DND-41 (cell line): ENCODE data around the gene HEMK1.

Source experiments
- ATAC-seq: fragments of 200-7000 bp; cut with Tn5 transposase; 3 replicates; pipeline ENCODE4 v1.9.1; 2021; ENCODE audit warnings: low read depth; ENCODE audit not compliant: insufficient read depth
- DNase-seq: peaks from one replicate; pipeline ENCODE4 v3.0.0-alpha.2; 2020
- H2AFZ ChIP-seq: 2 replicates; pipeline ENCODE4 v1.6.0; 2012; ENCODE audit warnings: low read depth, low read length
- H3K27ac ChIP-seq: 2 replicates; pipeline ENCODE4 v1.5.1; 2012; ENCODE audit warnings: low read length, inconsistent platforms
- H3K27me3 ChIP-seq: fragments of 200-600 bp; sonication (generic); 2 replicates; pipeline ENCODE4 v1.6.0; 2012; ENCODE audit warnings: low read length, mild to moderate bottlenecking, inconsistent platforms; ENCODE audit not compliant: insufficient read depth, poor library complexity
- H3K36me3 ChIP-seq: 2 replicates; pipeline ENCODE4 v1.5.1; 2012; ENCODE audit warnings: low read length, inconsistent platforms; ENCODE audit not compliant: insufficient read depth
- H3K4me1 ChIP-seq: 2 replicates; pipeline ENCODE4 v1.5.1; 2012; ENCODE audit warnings: mild to moderate bottlenecking, low read length; ENCODE audit not compliant: insufficient read depth
- H3K4me2 ChIP-seq: 2 replicates; pipeline ENCODE4 v1.6.0; 2012; ENCODE audit warnings: mild to moderate bottlenecking, moderate library complexity, low read length, inconsistent platforms; ENCODE audit not compliant: insufficient read depth
- H3K4me3 ChIP-seq, 2 experiments: fragments of 200-600 bp in 1 of 2; shearing (Covaris generic) in 1 of 2; 2 replicates each; pipeline ENCODE4 v1.5.1; 2012 to 2016; ENCODE audit warnings: inconsistent platforms in 2 of 2, low read length in 2 of 2, mild to moderate bottlenecking in 2 of 2, low read depth in 1 of 2, moderate library complexity in 1 of 2
- H3K79me2 ChIP-seq: 2 replicates; pipeline ENCODE4 v1.6.0; 2012; ENCODE audit warnings: low read length, inconsistent platforms; ENCODE audit not compliant: insufficient read depth
- H3K9ac ChIP-seq: 2 replicates; pipeline ENCODE4 v1.6.0; 2012; ENCODE audit warnings: low read depth, mild to moderate bottlenecking, inconsistent platforms, low read length, moderate library complexity
- H3K9me3 ChIP-seq: 2 replicates; pipeline ENCODE4 v1.5.1; 2012; ENCODE audit warnings: low read length, moderate library complexity, mild to moderate bottlenecking, inconsistent platforms; ENCODE audit not compliant: insufficient read depth, severe bottlenecking
- H4K20me1 ChIP-seq: 2 replicates; pipeline ENCODE4 v1.6.0; 2012; ENCODE audit warnings: low read length; ENCODE audit not compliant: insufficient read depth
- EZH2 ChIP-seq: IDR thresholded peaks from 3 replicates; pipeline ENCODE4 v1.6.1; 2012; ENCODE audit warnings: borderline replicate concordance, low read depth, mild to moderate bottlenecking, moderate library complexity, low read length, inconsistent platforms; ENCODE audit not compliant: severe bottlenecking
- TF ChIP-seq, protein P1 (sequence below): IDR thresholded peaks from 2 replicates; pipeline ENCODE4 v1.5.1; 2012; ENCODE audit warnings: borderline replicate concordance, low read length, moderate library complexity, mild to moderate bottlenecking; ENCODE audit not compliant: poor library complexity, severe bottlenecking; ENCODE audit errors: extremely low read depth

Gene HEMK1, protein sequence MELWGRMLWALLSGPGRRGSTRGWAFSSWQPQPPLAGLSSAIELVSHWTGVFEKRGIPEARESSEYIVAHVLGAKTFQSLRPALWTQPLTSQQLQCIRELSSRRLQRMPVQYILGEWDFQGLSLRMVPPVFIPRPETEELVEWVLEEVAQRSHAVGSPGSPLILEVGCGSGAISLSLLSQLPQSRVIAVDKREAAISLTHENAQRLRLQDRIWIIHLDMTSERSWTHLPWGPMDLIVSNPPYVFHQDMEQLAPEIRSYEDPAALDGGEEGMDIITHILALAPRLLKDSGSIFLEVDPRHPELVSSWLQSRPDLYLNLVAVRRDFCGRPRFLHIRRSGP

DNA sequence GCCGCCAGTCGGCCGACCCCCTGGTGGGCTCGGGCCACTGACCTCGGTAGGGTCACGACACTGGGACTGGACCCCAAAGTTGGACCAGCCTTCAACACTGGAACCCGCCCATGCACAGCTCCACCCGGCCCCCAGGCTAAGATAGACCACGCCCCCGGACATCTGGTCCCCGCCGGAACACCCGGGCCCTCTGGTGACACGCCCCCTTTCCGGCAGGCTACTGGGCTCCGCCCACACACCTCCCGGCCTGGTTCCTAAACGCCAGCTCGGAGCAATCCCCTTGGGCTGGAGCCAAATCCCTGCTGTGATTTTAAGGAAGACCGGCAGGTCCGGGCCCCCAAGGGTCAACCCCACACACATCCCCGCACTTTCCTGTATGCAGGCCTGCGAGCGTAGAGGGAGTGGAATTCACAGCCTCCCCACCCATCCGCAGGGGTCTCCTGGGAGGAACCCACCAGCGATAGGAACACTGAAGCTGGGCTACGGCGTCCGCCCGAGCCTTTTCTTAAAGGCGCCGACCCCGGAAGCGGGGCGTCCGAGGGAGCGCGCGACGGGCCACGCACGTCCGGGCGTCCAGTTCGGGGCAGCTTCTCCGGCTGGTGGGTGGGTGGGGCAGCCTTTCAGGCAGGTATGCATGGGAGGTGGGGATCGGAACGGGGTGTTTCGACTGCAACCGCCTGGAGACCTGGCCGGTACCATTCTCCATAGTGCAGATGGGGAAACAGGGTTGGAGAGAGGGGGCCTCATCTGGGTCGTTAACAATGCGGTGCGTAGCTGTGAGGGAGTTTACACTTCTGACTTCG is at the start of gene HEMK1:
Gene HEMK1, plus strand, starts transcription at position 576 of the 803 bp plus-strand sequence. CDS start 1,583 bp downstream, outside the sequence.
- ATAC-seq (peak; percentile 44), DNase-seq (peak; percentile 97)
- peak within 1 kb of the TSS; percentile 90 for H3K4me2 ChIP-seq
- peaks cover 23% of the 10 kb centered on the region for H3K36me3 ChIP-seq
- H3K9me3 ChIP-seq = no peaks in the 10 kb centered on the region
- peak within 1 kb of the TSS; percentile 80 for H3K9ac ChIP-seq
- H2AFZ ChIP-seq = peak within 1 kb of the TSS; percentile 88
- H3K79me2 ChIP-seq = peaks cover 56% of the 10 kb centered on the region
- H3K4me3 ChIP-seq = peak within 1 kb of the TSS; percentile 75 to 92
- peak within 1 kb of the TSS; percentile 96 for H3K27ac ChIP-seq
- TF ChIP-seq, protein P1, sequence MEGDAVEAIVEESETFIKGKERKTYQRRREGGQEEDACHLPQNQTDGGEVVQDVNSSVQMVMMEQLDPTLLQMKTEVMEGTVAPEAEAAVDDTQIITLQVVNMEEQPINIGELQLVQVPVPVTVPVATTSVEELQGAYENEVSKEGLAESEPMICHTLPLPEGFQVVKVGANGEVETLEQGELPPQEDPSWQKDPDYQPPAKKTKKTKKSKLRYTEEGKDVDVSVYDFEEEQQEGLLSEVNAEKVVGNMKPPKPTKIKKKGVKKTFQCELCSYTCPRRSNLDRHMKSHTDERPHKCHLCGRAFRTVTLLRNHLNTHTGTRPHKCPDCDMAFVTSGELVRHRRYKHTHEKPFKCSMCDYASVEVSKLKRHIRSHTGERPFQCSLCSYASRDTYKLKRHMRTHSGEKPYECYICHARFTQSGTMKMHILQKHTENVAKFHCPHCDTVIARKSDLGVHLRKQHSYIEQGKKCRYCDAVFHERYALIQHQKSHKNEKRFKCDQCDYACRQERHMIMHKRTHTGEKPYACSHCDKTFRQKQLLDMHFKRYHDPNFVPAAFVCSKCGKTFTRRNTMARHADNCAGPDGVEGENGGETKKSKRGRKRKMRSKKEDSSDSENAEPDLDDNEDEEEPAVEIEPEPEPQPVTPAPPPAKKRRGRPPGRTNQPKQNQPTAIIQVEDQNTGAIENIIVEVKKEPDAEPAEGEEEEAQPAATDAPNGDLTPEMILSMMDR = no peak
- TF ChIP-seq EZH2 = no peak
- peaks cover 70% of the 10 kb centered on the region for H3K4me1 ChIP-seq
- H3K27me3 ChIP-seq = no peaks in the 10 kb centered on the region
- H4K20me1 ChIP-seq = 0 out of 2 replicates have a peak, but pooled peaks cover 2% of the 10 kb centered on the region

DNA sequence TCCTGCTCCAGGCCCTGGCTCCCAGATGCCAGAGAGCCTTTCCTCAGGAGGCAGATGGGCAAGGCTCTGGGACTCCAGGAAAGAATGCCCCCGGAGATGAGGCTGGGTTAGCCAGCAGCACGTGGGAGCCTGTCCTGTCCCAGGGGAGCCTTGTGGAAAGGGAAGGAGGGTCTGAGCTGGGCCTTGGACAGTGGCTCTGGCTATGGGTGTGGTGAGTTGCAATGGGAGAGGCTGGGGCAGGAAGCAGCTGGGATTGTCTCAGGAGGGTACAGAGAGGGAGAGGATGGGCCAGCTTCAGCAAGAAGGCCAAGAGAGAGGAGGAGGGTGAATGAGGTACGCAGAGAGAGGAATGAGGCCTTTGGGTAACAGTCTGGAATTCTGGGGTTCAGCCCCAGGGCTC is 48.5 kb upstream of the HEMK1 start:
- H3K27ac ChIP-seq = no peak overlapping the region
- H3K9me3 ChIP-seq = no peaks in the 10 kb centered on the region
- no peak overlapping the region for H3K4me2 ChIP-seq
- H3K4me3 ChIP-seq = no peak overlapping the region
- H3K9ac ChIP-seq = no peak overlapping the region
- no peak overlapping the region for H2AFZ ChIP-seq
- peaks cover 13% of the 10 kb centered on the region for H3K27me3 ChIP-seq
- TF ChIP-seq, protein P1 = no peak
- TF ChIP-seq EZH2 = no peak
- no peaks in the 10 kb centered on the region for H3K4me1 ChIP-seq
- H3K36me3 ChIP-seq = no peaks in the 10 kb centered on the region
- no peak for ATAC-seq
- DNase-seq = no peak
- H3K79me2 ChIP-seq = no peaks in the 10 kb centered on the region
- H4K20me1 ChIP-seq = peaks cover 8% of the 10 kb centered on the region; the same call in 1 of the 2 replicates

- Histone ChIP-seq H3K27me3 (peaks cover 13% of the 10 kb centered on the region), H3K9me3 (no peaks in the 10 kb centered on the region)
- no peak for ATAC-seq
Measured at GRCh38 chr3:50521572-50521971, 47.8 kb upstream of the HEMK1 start.

More at GRCh38 chr3:50521572-50521971, 47.8 kb upstream of the HEMK1 start:
- Histone ChIP-seq H3K9ac (no peak overlapping the region), H3K4me3 (no peak overlapping the region), H3K79me2 (no peaks in the 10 kb centered on the region), H3K27ac (no peak overlapping the region), H3K4me1 (no peaks in the 10 kb centered on the region), H3K36me3 (no peaks in the 10 kb centered on the region), H2AFZ (no peak overlapping the region), H3K4me2 (no peak overlapping the region), H4K20me1 (0 out of 2 replicates have a peak, but pooled peaks cover 4% of the 10 kb centered on the region)
- DNase-seq = no peak
- TF ChIP-seq, protein P1 = no peak
- TF ChIP-seq EZH2 = no peak
